ENCODE measurements around the gene SPDYE4.

The SPDYE4 gene

GRCh38 chr17:8742274-8742673 is 16.1 kb downstream of the SPDYE4 start:
- Histone ChIP-seq H3K4me1 (ENCODE audit: insufficient read depth, low read length) (peaks cover 20% of the 10 kb centered on the region), H3K4me3 (ENCODE audit: low read length) (no peak overlapping the region), H3K36me3 (ENCODE audit: insufficient read depth, low read length) (no peaks in the 10 kb centered on the region), H2AFZ (ENCODE audit: low read depth, low read length) (no peak overlapping the region), H3K9me3 (ENCODE audit: low read length) (no peaks in the 10 kb centered on the region), H3K27me3 (ENCODE audit: insufficient read depth, low read length) (no peaks in the 10 kb centered on the region)

- Histone ChIP-seq H2AFZ (ENCODE audit: low read depth, low read length) (no peak overlapping the region), H3K36me3 (ENCODE audit: insufficient read depth, low read length) (no peaks in the 10 kb centered on the region), H3K4me3 (ENCODE audit: low read length) (no peak overlapping the region), H3K4me1 (ENCODE audit: insufficient read depth, low read length) (peaks cover 20% of the 10 kb centered on the region), H3K27me3 (ENCODE audit: insufficient read depth, low read length) (no peaks in the 10 kb centered on the region), H3K9me3 (ENCODE audit: low read length) (no peaks in the 10 kb centered on the region)
Measured at GRCh38 chr17:8741771-8742170, 16.6 kb downstream of the SPDYE4 start.

- no peaks in the 10 kb centered on the region for H3K9me3 ChIP-seq (ENCODE audit: low read length)
- H2AFZ ChIP-seq (ENCODE audit: low read depth, low read length): no peak overlapping the region
- H3K4me1 ChIP-seq (ENCODE audit: insufficient read depth, low read length): peaks cover 19% of the 10 kb centered on the region
- H3K4me3 ChIP-seq (ENCODE audit: low read length): no peak overlapping the region
- H3K27me3 ChIP-seq (ENCODE audit: insufficient read depth, low read length): no peaks in the 10 kb centered on the region
- no peaks in the 10 kb centered on the region for H3K36me3 ChIP-seq (ENCODE audit: insufficient read depth, low read length)
Measured at GRCh38 chr17:8741366-8741765, 17.0 kb downstream of the SPDYE4 start.

- Histone ChIP-seq H3K36me3 (ENCODE audit: insufficient read depth, low read length) (no peaks in the 10 kb centered on the region), H2AFZ (ENCODE audit: low read depth, low read length) (no peak overlapping the region), H3K4me1 (ENCODE audit: insufficient read depth, low read length) (peaks cover 13% of the 10 kb centered on the region), H3K9me3 (ENCODE audit: low read length) (no peaks in the 10 kb centered on the region), H3K27me3 (ENCODE audit: insufficient read depth, low read length) (no peaks in the 10 kb centered on the region), H3K4me3 (ENCODE audit: low read length) (no peak overlapping the region)
Measured at GRCh38 chr17:8740486-8740885, 17.9 kb downstream of the SPDYE4 start.

GRCh38 chr17:8739097-8739496 is 19.2 kb downstream of the SPDYE4 start:
- no peak overlapping the region for H2AFZ ChIP-seq (ENCODE audit: low read depth, low read length)
- H3K36me3 ChIP-seq (ENCODE audit: insufficient read depth, low read length): no peaks in the 10 kb centered on the region
- H3K27me3 ChIP-seq (ENCODE audit: insufficient read depth, low read length): no peaks in the 10 kb centered on the region
- no peak overlapping the region for H3K4me3 ChIP-seq (ENCODE audit: low read length)
- peaks cover 8% of the 10 kb centered on the region for H3K4me1 ChIP-seq (ENCODE audit: insufficient read depth, low read length)
- no peaks in the 10 kb centered on the region for H3K9me3 ChIP-seq (ENCODE audit: low read length)

- Histone ChIP-seq H2AFZ (ENCODE audit: low read depth, low read length) (no peak overlapping the region), H3K27me3 (ENCODE audit: insufficient read depth, low read length) (no peaks in the 10 kb centered on the region), H3K4me1 (ENCODE audit: insufficient read depth, low read length) (peaks cover 13% of the 10 kb centered on the region), H3K4me3 (ENCODE audit: low read length) (no peak overlapping the region), H3K36me3 (ENCODE audit: insufficient read depth, low read length) (no peaks in the 10 kb centered on the region), H3K9me3 (ENCODE audit: low read length) (no peaks in the 10 kb centered on the region)
Measured at GRCh38 chr17:8736796-8737195, 21.6 kb downstream of the SPDYE4 start.

GRCh38 chr17:8736362-8736761 is 22.0 kb downstream of the SPDYE4 start:
- Histone ChIP-seq H2AFZ (ENCODE audit: low read depth, low read length) (no peak overlapping the region), H3K4me1 (ENCODE audit: insufficient read depth, low read length) (peaks cover 13% of the 10 kb centered on the region), H3K36me3 (ENCODE audit: insufficient read depth, low read length) (no peaks in the 10 kb centered on the region), H3K27me3 (ENCODE audit: insufficient read depth, low read length) (no peaks in the 10 kb centered on the region), H3K4me3 (ENCODE audit: low read length) (no peak overlapping the region), H3K9me3 (ENCODE audit: low read length) (no peaks in the 10 kb centered on the region)

- no peaks in the 10 kb centered on the region for H3K27me3 ChIP-seq (ENCODE audit: insufficient read depth, low read length)
- H3K4me3 ChIP-seq (ENCODE audit: low read length): no peak overlapping the region
- H2AFZ ChIP-seq (ENCODE audit: low read depth, low read length): no peak overlapping the region
- no peaks in the 10 kb centered on the region for H3K36me3 ChIP-seq (ENCODE audit: insufficient read depth, low read length)
- H3K9me3 ChIP-seq (ENCODE audit: low read length): no peaks in the 10 kb centered on the region
- peaks cover 13% of the 10 kb centered on the region for H3K4me1 ChIP-seq (ENCODE audit: insufficient read depth, low read length)
Measured at GRCh38 chr17:8735336-8735939, 22.9 kb downstream of the SPDYE4 start.

- H3K9me3 ChIP-seq (ENCODE audit: low read length): no peaks in the 10 kb centered on the region
- no peaks in the 10 kb centered on the region for H3K36me3 ChIP-seq (ENCODE audit: insufficient read depth, low read length)
- peaks cover 13% of the 10 kb centered on the region for H3K4me1 ChIP-seq (ENCODE audit: insufficient read depth, low read length)
- H2AFZ ChIP-seq (ENCODE audit: low read depth, low read length): no peak overlapping the region
- no peak overlapping the region for H3K4me3 ChIP-seq (ENCODE audit: low read length)
- no peaks in the 10 kb centered on the region for H3K27me3 ChIP-seq (ENCODE audit: insufficient read depth, low read length)
Measured at GRCh38 chr17:8734876-8735275, 23.5 kb downstream of the SPDYE4 start.

GRCh38 chr17:8732406-8733085 is 25.8 kb downstream of the SPDYE4 start:
- Histone ChIP-seq H3K4me1 (ENCODE audit: insufficient read depth, low read length) (peaks cover 17% of the 10 kb centered on the region), H3K9me3 (ENCODE audit: low read length) (no peaks in the 10 kb centered on the region), H3K27me3 (ENCODE audit: insufficient read depth, low read length) (no peaks in the 10 kb centered on the region), H3K4me3 (ENCODE audit: low read length) (no peak overlapping the region), H3K36me3 (ENCODE audit: insufficient read depth, low read length) (no peaks in the 10 kb centered on the region), H2AFZ (ENCODE audit: low read depth, low read length) (no peak overlapping the region)

GRCh38 chr17:8729860-8730259 is 28.5 kb downstream of the SPDYE4 start:
- H3K36me3 ChIP-seq (ENCODE audit: insufficient read depth, low read length): no peaks in the 10 kb centered on the region
- H2AFZ ChIP-seq (ENCODE audit: low read depth, low read length): no peak overlapping the region
- peaks cover 17% of the 10 kb centered on the region for H3K4me1 ChIP-seq (ENCODE audit: insufficient read depth, low read length)
- H3K9me3 ChIP-seq (ENCODE audit: low read length): no peaks in the 10 kb centered on the region
- H3K27me3 ChIP-seq (ENCODE audit: insufficient read depth, low read length): no peaks in the 10 kb centered on the region
- H3K4me3 ChIP-seq (ENCODE audit: low read length): no peak overlapping the region

- Histone ChIP-seq H3K27me3 (ENCODE audit: insufficient read depth, low read length) (no peaks in the 10 kb centered on the region), H3K4me1 (ENCODE audit: insufficient read depth, low read length) (peaks cover 17% of the 10 kb centered on the region), H3K9me3 (ENCODE audit: low read length) (no peaks in the 10 kb centered on the region), H3K36me3 (ENCODE audit: insufficient read depth, low read length) (no peaks in the 10 kb centered on the region), H3K4me3 (ENCODE audit: low read length) (no peak overlapping the region), H2AFZ (ENCODE audit: low read depth, low read length) (no peak overlapping the region)
Measured at GRCh38 chr17:8729421-8729820, 28.9 kb downstream of the SPDYE4 start.

- no peaks in the 10 kb centered on the region for H3K9me3 ChIP-seq (ENCODE audit: low read length)
- no peak overlapping the region for H3K4me3 ChIP-seq (ENCODE audit: low read length)
- H3K27me3 ChIP-seq (ENCODE audit: insufficient read depth, low read length): no peaks in the 10 kb centered on the region
- no peaks in the 10 kb centered on the region for H3K36me3 ChIP-seq (ENCODE audit: insufficient read depth, low read length)
- peaks cover 17% of the 10 kb centered on the region for H3K4me1 ChIP-seq (ENCODE audit: insufficient read depth, low read length)
- no peak overlapping the region for H2AFZ ChIP-seq (ENCODE audit: low read depth, low read length)
Measured at GRCh38 chr17:8728971-8729370, 29.4 kb downstream of the SPDYE4 start.
